Sigmoid colon (tissue), 7 donors: ENCODE measurements around the gene CDHR4. TPM values are rescaled to one million over a fixed set of nuclear protein-coding genes. Genes with fewer than 3 reads are reported as not detected.

Experiments
- DNase-seq: peaks from one replicate; pipeline ENCODE4 v3.0.0-alpha.2; 2019
- H3K27ac ChIP-seq, 4 donors: fragments of 200-600 bp; sonication (generic); one replicate each; pipeline ENCODE4 v1.5.1; 2016 to 2019; ENCODE audit warnings: mild to moderate bottlenecking in 1 of 4
- H3K27me3 ChIP-seq, 3 donors: fragments of 200-600 bp; sonication (generic); one replicate each; pipeline ENCODE4 v1.5.1; 2019; ENCODE audit warnings: mild to moderate bottlenecking in 1 of 3
- H3K36me3 ChIP-seq, 4 donors: fragments of 200-600 bp; sonication (generic); one replicate each; pipeline ENCODE4 v1.5.1; 2016 to 2019
- H3K4me1 ChIP-seq, 4 donors: fragments of 200-600 bp; sonication (generic); one replicate each; pipeline ENCODE4 v1.5.1; 2017 to 2019
- H3K4me3 ChIP-seq, 4 donors: fragments of 200-600 bp; sonication (generic); one replicate each; pipeline ENCODE4 v1.5.1; 2017 to 2019; ENCODE audit warnings: mild to moderate bottlenecking in 2 of 4, moderate library complexity in 1 of 4
- H3K9me3 ChIP-seq, 4 donors: fragments of 200-600 bp in 3 of 4; sonication (generic) in 3 of 4; one replicate each; pipeline versions ENCODE4 v1.5.1 to v1.6.1; 2013 to 2019
- CTCF ChIP-seq, 4 experiments: fragments of 450-650 bp in 3 of 4; fragments of 200-600 bp in 1 of 4; IDR thresholded peaks; one replicate each; pipeline ENCODE4 v1.5.1; 2016 to 2019; ENCODE audit warnings: antibody characterized with exemption in 4 of 4, mild to moderate bottlenecking in 3 of 4, moderate library complexity in 2 of 4
- EP300 ChIP-seq, 4 donors: sonication (generic); formaldehyde crosslinking; IDR thresholded peaks; one replicate each; pipeline ENCODE4 v1.6.1; 2017; ENCODE audit warnings: antibody characterized with exemption in 4 of 4
- POLR2A ChIP-seq, 2 donors: fragments of 450-650 bp; IDR thresholded peaks; one replicate each; pipeline ENCODE4 v1.6.1; 2016; ENCODE audit warnings: antibody characterized with exemption in 2 of 2, mild to moderate bottlenecking in 2 of 2, moderate library complexity in 2 of 2
- POLR2AphosphoS5 ChIP-seq, 4 donors: sonication (generic); formaldehyde crosslinking; IDR thresholded peaks; one replicate each; pipeline ENCODE4 v1.6.1; 2017; ENCODE audit warnings: antibody characterized with exemption in 4 of 4
- WGBS, 2 donors: extraction: QIAGEN DNeasy Blood & Tissue Kit; methylation state at CpG; one replicate each; pipeline ENCODE4 v1.1.7; 2013; 5-methylcytosine and 5-hydroxymethylcytosine counted together
- intact Hi-C: fragments of 100-400 bp; cut with DNase I; formaldehyde crosslinking; loops from one replicate; pipeline ENCODE4 v1.15.1; 2023
- polyA plus RNA-seq, 3 donors: library from polyadenylated mRNA; stranded (reverse); fragments of 200-250 nt; gene quantifications; one replicate each; pipeline ENCODE4 v1.2.3, GENCODE V29; 2013
- total RNA-seq, 4 donors: library from RNA; depleted of rRNA; stranded (reverse); fragments of >200 nt; gene quantifications; one replicate each; pipeline ENCODE4 v1.1.0, GENCODE V29; 2016
- donor health status: healthy with polysubstance abuse.
- donor health status: Bipolar disorder and iron deficiency.
- donor health status: healthy.

The CDHR4 gene
- total and polyA plus RNA-seq, 7 donors = 0.16 to 1.1 (median 0.63) TPM; not detected in 3

DNA sequence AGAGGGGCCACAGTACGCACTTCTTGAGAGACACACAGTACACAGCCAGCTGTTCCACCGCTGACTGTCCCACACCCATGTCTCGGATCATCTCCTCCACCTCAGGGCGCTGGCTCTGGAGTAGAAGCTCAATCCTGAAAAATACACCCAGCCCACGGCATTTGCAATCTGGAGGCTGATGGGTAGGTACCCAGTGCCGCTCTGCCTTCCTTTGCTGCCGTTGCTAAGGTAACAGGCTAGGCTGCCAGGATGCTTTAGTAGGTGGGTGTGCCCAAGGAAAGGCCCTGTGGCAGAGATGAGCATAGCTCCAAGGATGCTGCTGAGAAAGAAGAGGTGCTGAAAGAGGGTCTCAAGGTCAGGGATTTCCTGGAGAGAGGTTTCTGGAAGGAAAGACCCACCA lies 42.1 kb upstream of the CDHR4 start:
- DNase-seq = no peak
- WGBS, 2 donors = 92 to 94% methylated on average over 7 of the region's 7 CpGs
- no peaks in the 10 kb centered on the region for H3K36me3 ChIP-seq
- H3K9me3 ChIP-seq = no peaks in the 10 kb centered on the region
- intact Hi-C loops = loop anchor here (5.0 kb wide), 1 partner anchor 305 kb away; no protein-coding TSS in a partner anchor
- H3K4me1 ChIP-seq = peaks cover 0 to 15% (median 4%) of the 10 kb centered on the region in 4 donors
- H3K4me3 ChIP-seq = no peak overlapping the region
- H3K27me3 ChIP-seq = no peaks in the 10 kb centered on the region
- TF ChIP-seq EP300 (IDR thresholded peaks at IDR 0.05) = no peak
- no peak for TF ChIP-seq CTCF (IDR thresholded peaks at IDR 0.05)
- no peak for TF ChIP-seq POLR2AphosphoS5 (IDR thresholded peaks at IDR 0.05)
- no peak for TF ChIP-seq POLR2A (IDR thresholded peaks at IDR 0.05)
- no peak overlapping the region for H3K27ac ChIP-seq

DNA sequence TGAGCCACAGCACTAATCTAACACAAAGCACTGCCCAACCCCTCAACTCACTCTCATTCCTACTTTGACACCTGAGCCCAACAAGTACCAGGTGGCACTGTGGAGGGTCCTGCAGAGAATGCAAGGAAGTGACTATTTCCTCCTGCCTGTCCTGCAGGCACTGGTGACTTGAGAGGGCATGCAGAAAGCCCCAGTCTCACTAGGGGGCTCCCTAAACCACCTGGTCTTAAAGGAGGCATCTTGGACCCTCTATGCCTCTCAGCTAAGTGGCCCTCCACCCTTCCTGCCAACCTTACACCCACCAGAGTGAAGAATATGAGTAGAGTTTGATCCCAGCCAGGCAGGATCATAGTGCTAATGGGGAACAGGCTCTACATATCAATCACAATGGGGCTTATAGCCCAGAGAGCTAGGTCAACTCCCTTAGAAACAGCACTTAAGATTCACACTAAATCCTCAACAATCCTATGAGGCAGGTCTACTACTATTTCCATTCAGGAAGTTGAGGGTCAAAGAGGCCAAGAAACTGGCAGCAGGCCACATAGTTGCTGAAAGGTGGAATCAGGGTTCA lies 41.5 kb upstream of the CDHR4 start:
- Histone ChIP-seq H3K27me3 (no peaks in the 10 kb centered on the region), H3K36me3 (no peaks in the 10 kb centered on the region), H3K4me3 (no peak overlapping the region), H3K9me3 (no peaks in the 10 kb centered on the region), H3K27ac (no peak overlapping the region), H3K4me1 (peaks cover 0 to 15% (median 4%) of the 10 kb centered on the region in 4 donors)
- DNase-seq = no peak
- no peak for TF ChIP-seq EP300 (IDR thresholded peaks at IDR 0.05)
- no peak for TF ChIP-seq POLR2AphosphoS5 (IDR thresholded peaks at IDR 0.05)
- no peak for TF ChIP-seq CTCF (IDR thresholded peaks at IDR 0.05)
- no peak for TF ChIP-seq POLR2A (IDR thresholded peaks at IDR 0.05)
- intact Hi-C loops = loop anchor here (5.0 kb wide), 1 partner anchor 304 kb away; no protein-coding TSS in a partner anchor

DNA sequence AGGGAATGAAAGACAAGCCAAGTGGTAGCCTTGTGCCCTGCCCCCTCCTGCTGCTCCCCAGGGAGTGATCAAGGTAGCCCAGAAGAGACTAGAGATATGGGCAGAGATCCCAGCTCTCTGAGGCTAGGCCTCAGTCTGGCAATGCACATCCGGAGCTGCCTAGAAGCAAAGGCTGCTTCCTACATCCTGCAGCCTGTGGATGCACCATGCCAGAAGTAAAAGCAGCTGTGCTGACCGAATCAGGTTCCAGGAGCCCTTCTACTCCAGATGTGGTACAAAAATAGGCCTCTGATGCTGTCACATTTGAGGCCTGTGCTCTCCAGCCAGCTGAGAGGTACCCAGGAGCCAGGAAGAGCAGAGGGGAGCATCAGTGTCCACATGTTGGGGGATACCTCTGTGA lies 40.7 kb upstream of the CDHR4 start:
- 82 to 88% methylated on average over 2 of the region's 2 CpGs for WGBS, 2 donors
- TF ChIP-seq CTCF (IDR thresholded peaks at IDR 0.05) = no peak
- no peak for TF ChIP-seq EP300 (IDR thresholded peaks at IDR 0.05)
- TF ChIP-seq POLR2A (IDR thresholded peaks at IDR 0.05) = no peak
- TF ChIP-seq POLR2AphosphoS5 (IDR thresholded peaks at IDR 0.05) = no peak
- Histone ChIP-seq H3K9me3 (no peaks in the 10 kb centered on the region), H3K4me1 (peaks cover 0 to 15% (median 4%) of the 10 kb centered on the region in 4 donors), H3K36me3 (no peaks in the 10 kb centered on the region), H3K4me3 (no peak overlapping the region), H3K27me3 (no peaks in the 10 kb centered on the region), H3K27ac (no peak overlapping the region)
- intact Hi-C loops = loop anchor here (5.0 kb wide), 1 partner anchor 303 kb away; no protein-coding TSS in a partner anchor
- no peak for DNase-seq

GRCh38 chr3:49839193-49839809 lies 39.6 kb upstream of the CDHR4 start:
- no peaks in the 10 kb centered on the region for H3K36me3 ChIP-seq
- H3K27ac ChIP-seq = peak overlapping the region in 2 of 4 donors; percentile 9 to 25
- intact Hi-C loops = loop anchor here (1.0 to 2.0 kb wide), 2 partner anchors 37 to 138 kb away; no protein-coding TSS in a partner anchor
- 47 to 48% methylated on average over 6 of the region's 6 CpGs for WGBS, 2 donors
- DNase-seq = peak; percentile 87
- H3K4me3 ChIP-seq = no peak overlapping the region
- no peaks in the 10 kb centered on the region for H3K9me3 ChIP-seq
- H3K27me3 ChIP-seq = no peaks in the 10 kb centered on the region
- H3K4me1 ChIP-seq = peaks cover 0 to 15% (median 4%) of the 10 kb centered on the region in 4 donors
- TF ChIP-seq CTCF (IDR thresholded peaks at IDR 0.05) = peak; percentile 77 to 89 (median 84)
- no peak for TF ChIP-seq POLR2A (IDR thresholded peaks at IDR 0.05)
- TF ChIP-seq POLR2AphosphoS5 (IDR thresholded peaks at IDR 0.05) = peak in 1 of 4 donors; percentile 49
